PFSK-1 (cell line): Measurements from ENCODE around the gene RRAD.

Source experiments
- POLR2AphosphoS5 ChIP-seq: IDR thresholded peaks from 2 replicates; pipeline ENCODE4 v1.6.1; 2012; ENCODE audit warnings: low read depth, mild to moderate bottlenecking, control low read depth, low read length, moderate library complexity
- REST ChIP-seq, 2 experiments: IDR thresholded peaks; 2 replicates each; pipeline versions ENCODE4 v1.6.1 to v1.8.0; 2011 to 2012; ENCODE audit warnings: low read depth in 2 of 2, low read length in 2 of 2, control low read depth in 1 of 2, inconsistent platforms in 1 of 2, mild to moderate bottlenecking in 1 of 2, moderate library complexity in 1 of 2; ENCODE audit not compliant: insufficient read depth in 1 of 2
- SIN3A ChIP-seq: IDR thresholded peaks from 2 replicates; pipeline ENCODE4 v1.6.1; 2012; ENCODE audit warnings: mild to moderate bottlenecking, low read length, moderate library complexity, borderline replicate concordance; ENCODE audit not compliant: insufficient read depth
- TAF1 ChIP-seq: IDR thresholded peaks from 2 replicates; pipeline ENCODE4 v1.6.1; 2012; ENCODE audit warnings: low read length, control low read depth, borderline replicate concordance; ENCODE audit not compliant: insufficient read depth

GRCh38 chr16:66873685-66874055 lies 51.7 kb downstream of the RRAD start:
- TF ChIP-seq SIN3A, result no peak
- TF ChIP-seq POLR2AphosphoS5, result no peak
- no peak for TF ChIP-seq REST (IDR thresholded peaks at IDR 0.05; ENCODE audit: insufficient read depth in 1 of 2, low read depth in 2 of 2, low read length in 2 of 2)
- no peak for TF ChIP-seq TAF1
